GM12878 (cell line): ENCODE data around the gene SNAPC2. TPM values are rescaled to one million over a fixed set of nuclear protein-coding genes. Genes with fewer than 3 reads are reported as not detected.

Source experiments
- BRCA1 ChIP-seq: IDR thresholded peaks from 2 replicates; pipeline ENCODE4 v1.6.1; 2011; ENCODE audit warnings: low read depth, low read length, improper control_type of control experiment
- CEBPB ChIP-seq, 2 experiments: fragments of 150-350 bp in 1 of 2; IDR thresholded peaks; 2 replicates each; pipeline ENCODE4 v1.6.1; 2012 to 2014; ENCODE audit warnings: low read depth in 2 of 2, low read length in 2 of 2, borderline replicate concordance in 1 of 2, inconsistent platforms in 1 of 2
- CREM ChIP-seq: IDR thresholded peaks from 2 replicates; pipeline ENCODE4 v1.6.1; 2014; ENCODE audit warnings: antibody characterized with exemption, low read depth
- EGR1 ChIP-seq, 2 experiments: IDR thresholded peaks; 1 replicate in 1 of 2; 2 replicates in 1 of 2; pipeline ENCODE4 v1.6.1; 2011 to 2012; ENCODE audit warnings: low read depth in 2 of 2, low read length in 2 of 2, borderline replicate concordance in 1 of 2, mild to moderate bottlenecking in 1 of 2, moderate library complexity in 1 of 2
- EP300 ChIP-seq, 2 experiments: fragments of 150-350 bp in 1 of 2; IDR thresholded peaks; 2 replicates each; pipeline ENCODE4 v1.6.1; 2011 to 2012; ENCODE audit warnings: low read depth in 2 of 2, low read length in 2 of 2, borderline replicate concordance in 1 of 2, improper control_type of control experiment in 1 of 2, inconsistent platforms in 1 of 2; ENCODE audit not compliant: control insufficient read depth in 1 of 2
- GABPA ChIP-seq: IDR thresholded peaks from 2 replicates; pipeline ENCODE4 v1.6.1; 2014; ENCODE audit warnings: antibody characterized with exemption, low read depth, mild to moderate bottlenecking, inconsistent platforms
- HDGF ChIP-seq: fragments of 450-650 bp; IDR thresholded peaks from 2 replicates; pipeline ENCODE4 v1.6.1; 2016; ENCODE audit warnings: antibody characterized with exemption
- IKZF2 ChIP-seq, 2 experiments: fragments of 450-650 bp; IDR thresholded peaks; 2 replicates each; pipeline ENCODE4 v1.6.1; 2017; ENCODE audit warnings: mild to moderate bottlenecking in 2 of 2, moderate library complexity in 2 of 2
- JUNB ChIP-seq: IDR thresholded peaks from 2 replicates; pipeline ENCODE4 v1.6.1; 2016; ENCODE audit warnings: antibody characterized with exemption, mild to moderate bottlenecking
- NR2C1 ChIP-seq: fragments of 450-650 bp; IDR thresholded peaks from 2 replicates; pipeline ENCODE4 v1.6.1; 2017; ENCODE audit warnings: antibody characterized with exemption, mild to moderate bottlenecking, moderate library complexity
- PAX8 ChIP-seq: fragments of 450-650 bp; IDR thresholded peaks from 2 replicates; pipeline ENCODE4 v1.6.1; 2017; ENCODE audit warnings: mild to moderate bottlenecking, moderate library complexity
- POLR2AphosphoS5 ChIP-seq: IDR thresholded peaks from 2 replicates; pipeline ENCODE4 v1.6.1; 2011; ENCODE audit warnings: mild to moderate bottlenecking, low read length, inconsistent platforms
- RAD51 ChIP-seq: fragments of 450-650 bp; IDR thresholded peaks from 2 replicates; pipeline ENCODE4 v1.6.1; 2016; ENCODE audit warnings: moderate library complexity, mild to moderate bottlenecking, inconsistent platforms
- RBBP5 ChIP-seq: fragments of 200-600 bp; sonication (generic); conservative IDR thresholded peaks from 2 replicates; pipeline ENCODE4 v1.6.1; 2016
- SMC3 ChIP-seq: IDR thresholded peaks from 2 replicates; pipeline ENCODE4 v1.6.1; 2011; ENCODE audit warnings: low read length, improper control_type of control experiment, borderline replicate concordance
- STAT1 ChIP-seq: fragments of 450-650 bp; conservative IDR thresholded peaks from 2 replicates; pipeline ENCODE4 v1.6.1; 2014; ENCODE audit warnings: antibody characterized with exemption, mild to moderate bottlenecking
- YBX1 ChIP-seq: fragments of 450-650 bp; IDR thresholded peaks from 2 replicates; pipeline ENCODE4 v1.6.1; 2016; ENCODE audit warnings: antibody characterized with exemption
- ZNF384 ChIP-seq: IDR thresholded peaks from 2 replicates; pipeline ENCODE4 v1.6.1; 2012; ENCODE audit warnings: low read depth, mild to moderate bottlenecking, low read length, improper control_type of control experiment, borderline replicate concordance
- polyA plus RNA-seq, 11 experiments: library from polyadenylated mRNA; depleted of rRNA in 4 of 11; unstranded in 6 of 11; stranded (reverse) in 5 of 11; fragments of >200 nt; fragmentation: Nextera tagmentation in 4 of 11; fragmentation: Illumina TruSeq in 1 of 11; extraction: Ambion mirVana in 4 of 11; extraction: Trizol in 1 of 11; gene quantifications; 1 replicate in 1 of 11; 2 replicates in 10 of 11; pipeline versions ENCODE4 v1.2.1 to v1.2.3, GENCODE V29; 2011 to 2016; ENCODE audit warnings: inconsistent platforms in 2 of 11, missing spikeins in 2 of 11, low read depth in 1 of 11
- total RNA-seq, 4 experiments: library from RNA; depleted of rRNA in 3 of 4; stranded (reverse); fragments of >200 nt in 3 of 4; fragmentation: Illumina TruSeq in 1 of 4; extraction: Trizol in 1 of 4; gene quantifications; 2 replicates each; pipeline versions ENCODE4 v1.2.1 to v1.2.3, GENCODE V29; 2013 to 2021
- TF ChIP-seq, protein P1 (sequence below): IDR thresholded peaks from 2 replicates; pipeline ENCODE4 v1.6.1; 2012; ENCODE audit warnings: mild to moderate bottlenecking, low read depth, low read length
- TF ChIP-seq, protein P2 (sequence below): IDR thresholded peaks from 2 replicates; pipeline ENCODE4 v1.6.1; 2011; ENCODE audit warnings: low read depth, low read length, improper control_type of control experiment, borderline replicate concordance
- TF ChIP-seq, protein P3 (sequence below): fragments of 450-650 bp; formaldehyde crosslinking; IDR thresholded peaks from 2 replicates; pipeline ENCODE4 v1.4.0; 2022; ENCODE audit warnings: mild to moderate bottlenecking, moderate library complexity
- TF ChIP-seq, protein P4 (sequence below): IDR thresholded peaks from 2 replicates; pipeline ENCODE4 v1.6.1; 2012; ENCODE audit warnings: low read length, inconsistent platforms

The SNAPC2 gene
- total and polyA plus RNA-seq, 10 of the 15 experiments (the other 5 are each of a cell fraction or from before 2014, with no cell fraction given): 0.19 to 20.8 (median 12.6) TPM

DNA sequence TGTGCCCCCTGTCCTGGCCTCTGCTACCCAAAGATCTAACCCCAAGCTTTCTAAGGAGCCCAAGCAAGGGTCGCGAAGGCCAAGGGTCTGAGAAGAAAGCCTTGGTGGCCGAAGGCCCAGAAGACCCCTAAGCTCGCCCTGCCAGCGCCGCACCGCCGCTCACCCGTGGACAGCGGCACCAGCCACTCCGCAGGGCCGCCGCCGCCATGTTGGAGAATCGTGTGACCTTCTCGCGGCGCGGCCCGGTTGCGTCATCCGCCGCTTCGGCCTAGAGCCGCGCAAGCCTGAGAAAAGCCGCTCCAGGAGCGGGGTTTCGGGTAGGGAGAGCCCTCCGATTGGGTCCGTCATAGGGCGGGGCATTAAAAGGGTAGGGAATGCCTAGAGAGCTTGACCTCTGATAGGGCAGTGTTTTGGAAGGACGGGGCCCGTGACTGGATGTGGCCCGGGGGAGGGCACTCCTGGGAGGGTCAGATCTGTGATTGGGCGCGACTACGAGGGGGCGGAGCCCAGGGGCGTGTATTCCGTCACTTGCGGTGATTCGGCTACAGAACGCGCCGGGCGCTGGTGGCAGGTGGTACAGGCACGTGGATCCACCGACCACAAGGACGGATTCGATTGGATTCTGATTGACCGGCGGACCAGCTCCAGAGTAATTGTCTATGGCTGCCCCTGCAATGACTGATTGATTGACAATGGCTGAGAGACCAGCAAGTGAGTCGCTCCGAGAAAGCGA lies 23.5 kb downstream of the SNAPC2 start, which contains the start of gene TIMM44 (continued):
- TF ChIP-seq, protein P1, sequence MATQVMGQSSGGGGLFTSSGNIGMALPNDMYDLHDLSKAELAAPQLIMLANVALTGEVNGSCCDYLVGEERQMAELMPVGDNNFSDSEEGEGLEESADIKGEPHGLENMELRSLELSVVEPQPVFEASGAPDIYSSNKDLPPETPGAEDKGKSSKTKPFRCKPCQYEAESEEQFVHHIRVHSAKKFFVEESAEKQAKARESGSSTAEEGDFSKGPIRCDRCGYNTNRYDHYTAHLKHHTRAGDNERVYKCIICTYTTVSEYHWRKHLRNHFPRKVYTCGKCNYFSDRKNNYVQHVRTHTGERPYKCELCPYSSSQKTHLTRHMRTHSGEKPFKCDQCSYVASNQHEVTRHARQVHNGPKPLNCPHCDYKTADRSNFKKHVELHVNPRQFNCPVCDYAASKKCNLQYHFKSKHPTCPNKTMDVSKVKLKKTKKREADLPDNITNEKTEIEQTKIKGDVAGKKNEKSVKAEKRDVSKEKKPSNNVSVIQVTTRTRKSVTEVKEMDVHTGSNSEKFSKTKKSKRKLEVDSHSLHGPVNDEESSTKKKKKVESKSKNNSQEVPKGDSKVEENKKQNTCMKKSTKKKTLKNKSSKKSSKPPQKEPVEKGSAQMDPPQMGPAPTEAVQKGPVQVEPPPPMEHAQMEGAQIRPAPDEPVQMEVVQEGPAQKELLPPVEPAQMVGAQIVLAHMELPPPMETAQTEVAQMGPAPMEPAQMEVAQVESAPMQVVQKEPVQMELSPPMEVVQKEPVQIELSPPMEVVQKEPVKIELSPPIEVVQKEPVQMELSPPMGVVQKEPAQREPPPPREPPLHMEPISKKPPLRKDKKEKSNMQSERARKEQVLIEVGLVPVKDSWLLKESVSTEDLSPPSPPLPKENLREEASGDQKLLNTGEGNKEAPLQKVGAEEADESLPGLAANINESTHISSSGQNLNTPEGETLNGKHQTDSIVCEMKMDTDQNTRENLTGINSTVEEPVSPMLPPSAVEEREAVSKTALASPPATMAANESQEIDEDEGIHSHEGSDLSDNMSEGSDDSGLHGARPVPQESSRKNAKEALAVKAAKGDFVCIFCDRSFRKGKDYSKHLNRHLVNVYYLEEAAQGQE: 0 out of 2 replicates have a peak, but pooled peaks have one; percentile 43
- TF ChIP-seq IKZF2 (IDR thresholded peaks at IDR 0.05) (no peak; a peak in 1 of 4 replicates), CEBPB (IDR thresholded peaks at IDR 0.05; ENCODE audit: borderline replicate concordance in 1 of 2, low read depth in 2 of 2, low read length in 2 of 2) (peak in 1 of 2 experiments; percentile 92; a peak in 2 of 4 replicates), YBX1 (no peak), BRCA1 (no peak), ZNF384 (no peak), CREM (peak; percentile 98), EP300 (IDR thresholded peaks at IDR 0.05; ENCODE audit: borderline replicate concordance in 1 of 2, control insufficient read depth in 1 of 2, low read depth in 2 of 2, low read length in 2 of 2) (0 out of 4 replicates have a peak, but pooled peaks of 1 of the 2 experiments have one; percentile 10), RBBP5 (no peak), STAT1 (no peak), RAD51 (peak; percentile 93), SMC3 (no peak), GABPA (no peak), POLR2AphosphoS5 (peak; percentile 96), NR2C1 (peak; percentile 69), EGR1 (IDR thresholded peaks at IDR 0.05; ENCODE audit: borderline replicate concordance in 1 of 2, low read depth in 2 of 2, low read length in 2 of 2) (peak in 1 of 2 experiments; percentile 1; a peak in 1 of 3 replicates), HDGF (peak; percentile 97), PAX8 (no peak), JUNB (no peak)
- TF ChIP-seq, protein P2, sequence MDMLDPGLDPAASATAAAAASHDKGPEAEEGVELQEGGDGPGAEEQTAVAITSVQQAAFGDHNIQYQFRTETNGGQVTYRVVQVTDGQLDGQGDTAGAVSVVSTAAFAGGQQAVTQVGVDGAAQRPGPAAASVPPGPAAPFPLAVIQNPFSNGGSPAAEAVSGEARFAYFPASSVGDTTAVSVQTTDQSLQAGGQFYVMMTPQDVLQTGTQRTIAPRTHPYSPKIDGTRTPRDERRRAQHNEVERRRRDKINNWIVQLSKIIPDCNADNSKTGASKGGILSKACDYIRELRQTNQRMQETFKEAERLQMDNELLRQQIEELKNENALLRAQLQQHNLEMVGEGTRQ: no peak; the same call in 1 of the 2 replicates
- TF ChIP-seq, protein P3, sequence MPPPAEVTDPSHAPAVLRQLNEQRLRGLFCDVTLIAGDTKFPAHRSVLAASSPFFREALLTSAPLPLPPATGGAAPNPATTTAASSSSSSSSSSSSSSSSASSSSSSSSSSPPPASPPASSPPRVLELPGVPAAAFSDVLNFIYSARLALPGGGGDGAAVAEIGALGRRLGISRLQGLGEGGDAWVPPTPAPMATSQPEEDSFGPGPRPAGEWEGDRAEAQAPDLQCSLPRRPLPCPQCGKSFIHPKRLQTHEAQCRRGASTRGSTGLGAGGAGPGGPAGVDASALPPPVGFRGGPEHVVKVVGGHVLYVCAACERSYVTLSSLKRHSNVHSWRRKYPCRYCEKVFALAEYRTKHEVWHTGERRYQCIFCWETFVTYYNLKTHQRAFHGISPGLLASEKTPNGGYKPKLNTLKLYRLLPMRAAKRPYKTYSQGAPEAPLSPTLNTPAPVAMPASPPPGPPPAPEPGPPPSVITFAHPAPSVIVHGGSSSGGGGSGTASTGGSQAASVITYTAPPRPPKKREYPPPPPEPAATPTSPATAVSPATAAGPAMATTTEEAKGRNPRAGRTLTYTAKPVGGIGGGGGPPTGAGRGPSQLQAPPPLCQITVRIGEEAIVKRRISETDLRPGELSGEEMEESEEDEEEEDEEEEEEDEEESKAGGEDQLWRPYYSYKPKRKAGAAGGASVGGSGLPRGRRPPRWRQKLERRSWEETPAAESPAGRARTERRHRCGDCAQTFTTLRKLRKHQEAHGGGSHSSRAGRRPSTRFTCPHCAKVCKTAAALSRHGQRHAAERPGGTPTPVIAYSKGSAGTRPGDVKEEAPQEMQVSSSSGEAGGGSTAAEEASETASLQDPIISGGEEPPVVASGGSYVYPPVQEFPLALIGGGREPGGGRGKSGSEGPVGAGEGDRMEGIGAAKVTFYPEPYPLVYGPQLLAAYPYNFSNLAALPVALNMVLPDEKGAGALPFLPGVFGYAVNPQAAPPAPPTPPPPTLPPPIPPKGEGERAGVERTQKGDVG (CRISPR knock-in tag): no peak
- TF ChIP-seq, protein P4, sequence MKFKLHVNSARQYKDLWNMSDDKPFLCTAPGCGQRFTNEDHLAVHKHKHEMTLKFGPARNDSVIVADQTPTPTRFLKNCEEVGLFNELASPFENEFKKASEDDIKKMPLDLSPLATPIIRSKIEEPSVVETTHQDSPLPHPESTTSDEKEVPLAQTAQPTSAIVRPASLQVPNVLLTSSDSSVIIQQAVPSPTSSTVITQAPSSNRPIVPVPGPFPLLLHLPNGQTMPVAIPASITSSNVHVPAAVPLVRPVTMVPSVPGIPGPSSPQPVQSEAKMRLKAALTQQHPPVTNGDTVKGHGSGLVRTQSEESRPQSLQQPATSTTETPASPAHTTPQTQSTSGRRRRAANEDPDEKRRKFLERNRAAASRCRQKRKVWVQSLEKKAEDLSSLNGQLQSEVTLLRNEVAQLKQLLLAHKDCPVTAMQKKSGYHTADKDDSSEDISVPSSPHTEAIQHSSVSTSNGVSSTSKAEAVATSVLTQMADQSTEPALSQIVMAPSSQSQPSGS: 0 out of 2 replicates have a peak, but pooled peaks have one; percentile 11
